Non-pigmented ciliary epithelial cell (primary cell): ENCODE data around the gene NELL1.

ENCODE experiments used
- DNase-seq: peaks from one replicate; pipeline ENCODE4 v3.0.0-alpha.2; 2010; ENCODE audit warnings: low read depth

The NELL1 gene

DNA sequence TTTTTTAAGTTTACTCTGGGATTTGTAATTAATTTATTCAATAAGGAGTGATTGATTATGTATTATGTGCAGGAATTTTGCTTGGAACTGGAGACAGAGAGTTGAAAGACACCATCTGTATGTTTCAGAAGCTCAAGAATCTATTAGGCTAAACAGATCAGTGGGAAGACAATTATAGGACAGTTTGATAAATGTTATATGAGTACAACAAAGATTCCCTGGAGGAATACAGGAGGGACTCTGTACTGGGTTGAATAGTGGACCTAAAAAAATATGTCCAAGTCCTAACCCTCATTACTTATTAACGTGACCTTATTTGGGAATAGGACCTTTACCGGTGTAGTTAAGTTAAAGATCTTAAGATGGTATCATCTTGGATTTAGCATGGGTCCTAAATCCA, 681.2 kb downstream of the NELL1 start:
- no peak for DNase-seq

DNA sequence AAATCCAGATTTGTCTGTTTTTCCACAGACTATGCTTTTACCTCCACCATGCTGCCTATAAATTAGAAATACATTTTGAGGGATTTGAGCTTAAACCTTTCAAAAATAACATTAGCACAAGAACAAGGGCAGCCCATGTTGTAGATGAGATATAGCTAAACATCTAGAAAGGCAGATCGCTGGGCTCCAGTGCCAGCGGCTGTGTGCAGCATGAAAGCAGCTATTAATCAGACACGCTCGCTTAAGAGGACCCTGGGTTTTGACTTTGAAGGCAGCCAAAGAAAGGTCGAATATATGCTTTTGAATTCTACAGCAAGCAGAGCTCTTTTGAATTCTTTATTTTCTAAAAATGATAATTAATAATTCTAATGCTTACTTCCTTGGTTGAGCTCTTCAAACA, 684.0 kb downstream of the NELL1 start:
- no peak for DNase-seq

DNA sequence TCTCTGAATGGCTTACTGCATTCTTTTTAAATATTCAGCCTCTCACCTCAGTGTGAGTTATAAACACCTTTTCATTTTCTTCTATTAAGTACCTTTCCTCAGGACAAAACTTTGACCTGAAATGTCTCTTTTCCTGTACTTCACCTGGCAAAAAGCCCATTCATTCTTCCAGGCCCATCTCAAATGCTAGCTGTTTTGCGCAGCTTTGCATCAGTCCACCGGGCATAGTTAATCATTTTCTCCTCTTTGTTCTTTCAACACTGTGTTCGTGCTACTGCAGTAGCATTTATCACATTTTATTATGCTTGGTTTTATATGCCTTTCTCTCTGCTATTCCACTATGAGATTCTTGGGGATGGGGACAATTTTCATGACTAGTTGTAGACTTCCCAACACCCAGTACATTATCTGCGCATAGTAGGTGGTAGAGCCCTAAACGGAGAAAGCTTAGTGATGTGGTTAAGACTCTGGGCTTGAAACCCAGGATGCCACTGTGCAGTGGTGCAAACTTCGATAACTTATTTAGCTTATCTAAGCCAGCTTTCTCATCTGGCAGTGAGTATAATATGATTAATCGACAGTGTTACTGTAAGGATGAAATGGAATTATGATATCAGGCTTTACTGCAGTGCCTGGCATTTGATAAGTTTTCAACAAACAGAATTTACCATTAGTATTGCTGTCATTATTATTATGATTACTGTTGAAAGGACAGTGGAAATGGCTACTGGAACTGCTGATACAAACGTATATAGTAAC, 695.7 kb downstream of the NELL1 start:
- DNase-seq, result no peak

DNA sequence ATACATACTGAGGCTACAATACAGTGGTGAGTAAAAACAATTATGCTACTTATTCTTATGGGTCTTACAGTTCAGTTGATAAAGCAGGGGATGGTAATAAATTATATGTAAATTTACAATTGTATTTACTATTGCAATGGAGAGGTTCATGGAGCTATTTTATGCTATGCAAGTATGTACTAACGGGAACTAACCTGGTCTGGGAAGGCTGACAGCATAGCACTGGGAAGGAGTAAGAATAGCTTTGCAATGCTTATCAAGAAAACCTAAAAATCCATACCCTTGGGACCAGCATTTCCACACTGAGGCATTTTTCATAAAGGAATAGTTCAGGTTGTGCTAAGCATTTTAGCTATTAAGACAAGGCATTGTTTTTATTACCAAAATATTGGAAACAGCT, 700.6 kb downstream of the NELL1 start:
- DNase-seq, result no peak

DNA sequence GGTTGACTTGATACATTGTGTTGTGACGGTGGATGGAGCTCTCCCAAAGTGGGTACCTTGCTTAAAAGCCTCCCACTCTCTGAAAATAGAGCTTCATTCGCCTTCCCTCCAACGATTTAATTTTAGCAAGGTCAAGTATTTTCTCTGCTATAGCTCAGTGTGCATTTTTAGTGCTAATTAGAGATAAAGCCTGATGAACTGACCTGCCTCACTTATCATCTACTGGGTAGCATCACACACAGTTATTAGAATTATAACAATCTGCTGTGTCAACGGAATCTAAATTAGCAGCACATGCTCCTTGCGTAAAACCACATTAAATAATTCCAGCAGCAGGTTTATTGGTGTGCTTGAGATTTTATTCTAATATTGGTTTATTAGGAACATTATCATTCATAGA, 701.7 kb downstream of the NELL1 start:
- no peak for DNase-seq

DNA sequence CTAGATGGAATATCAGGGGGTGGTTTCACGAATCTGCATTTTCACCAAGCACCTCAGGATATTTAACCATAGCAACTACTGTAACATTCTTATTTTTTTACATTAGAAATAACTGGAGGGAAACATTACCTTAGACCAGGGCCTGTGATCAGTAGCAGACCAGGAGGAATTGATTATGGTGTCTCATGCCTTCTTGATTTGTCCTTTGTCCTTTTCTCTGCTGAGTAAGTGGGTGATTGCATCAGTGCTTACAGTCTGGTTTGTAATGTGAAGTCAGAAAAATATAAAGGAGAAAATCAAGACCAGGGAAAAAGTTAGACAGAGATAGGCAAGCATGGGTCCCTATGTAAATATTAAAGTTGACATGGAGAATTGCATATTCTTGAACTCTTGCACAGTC, 703.3 kb downstream of the NELL1 start:
- DNase-seq, result no peak

DNA sequence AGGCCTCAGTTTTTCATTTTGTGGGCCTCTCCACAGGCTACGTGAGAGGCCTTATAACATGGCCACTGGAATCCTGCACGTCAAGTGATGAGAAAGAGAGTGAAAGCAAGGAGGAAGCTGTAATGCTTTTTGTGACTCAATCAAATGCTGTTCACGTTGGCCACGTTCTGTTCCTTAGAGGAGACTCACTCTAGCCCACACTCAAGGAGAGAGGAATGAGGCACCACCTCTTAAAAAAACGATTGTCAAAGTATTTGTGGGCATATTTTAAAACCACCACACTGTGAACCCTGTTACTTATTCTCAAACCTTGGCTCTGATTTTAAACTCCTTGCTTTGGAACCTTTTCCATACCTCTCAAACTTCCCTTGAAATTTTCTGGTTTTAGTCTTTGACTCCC, 705.0 kb downstream of the NELL1 start:
- no peak for DNase-seq

DNA sequence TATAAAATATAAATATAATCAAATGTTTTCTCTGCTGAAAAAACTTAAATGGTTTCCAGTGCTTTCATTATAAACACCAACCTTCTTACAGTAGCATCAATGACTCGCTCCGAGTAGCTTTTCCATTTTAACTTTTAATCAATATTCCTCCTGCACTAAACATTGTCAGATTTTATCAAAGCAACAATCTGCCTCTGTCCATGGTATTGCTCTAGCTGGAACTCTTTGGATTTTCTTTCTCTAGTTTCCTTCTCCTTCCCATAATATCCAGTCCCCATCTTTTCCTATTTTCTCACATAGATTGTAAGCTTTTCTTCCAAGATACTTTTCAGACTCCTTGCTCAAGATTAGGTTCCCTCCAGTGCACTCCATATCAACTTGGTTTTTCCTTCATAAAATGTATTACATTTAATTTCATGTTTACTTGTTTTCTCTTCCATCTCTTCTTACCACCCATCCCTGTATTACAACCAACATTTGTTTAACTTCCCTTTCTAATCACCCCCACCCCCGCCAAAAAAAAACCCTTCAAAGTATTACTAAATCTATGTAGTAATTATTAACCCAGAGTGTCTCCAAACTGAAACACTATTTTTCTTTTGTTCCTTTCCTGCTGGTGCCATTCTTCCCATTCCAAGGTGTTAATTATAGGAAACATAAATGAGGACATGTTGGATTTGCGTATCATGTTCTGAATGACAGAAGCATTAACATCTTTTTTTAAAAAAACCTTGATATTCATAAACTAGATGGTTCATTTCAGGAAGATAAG, 716.5 kb downstream of the NELL1 start:
- DNase-seq, result no peak

DNA sequence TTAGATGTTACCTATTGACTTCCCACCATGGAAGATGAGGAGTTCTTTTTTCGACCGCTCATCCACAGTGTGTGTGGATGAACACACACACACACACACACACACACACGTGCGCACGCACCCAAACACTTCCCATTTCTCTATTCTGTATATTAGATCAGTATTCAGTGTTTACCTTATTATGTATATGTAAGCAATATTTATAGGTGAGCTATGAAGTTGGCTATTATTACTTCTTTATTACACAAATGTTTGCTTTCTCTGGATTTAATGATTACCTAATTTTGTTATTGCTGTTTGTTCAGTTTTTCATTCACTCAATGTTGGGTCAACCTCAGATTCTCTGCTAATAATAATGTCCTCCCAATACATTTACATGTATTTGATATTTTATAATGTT, 721.0 kb downstream of the NELL1 start:
- no peak for DNase-seq

DNA sequence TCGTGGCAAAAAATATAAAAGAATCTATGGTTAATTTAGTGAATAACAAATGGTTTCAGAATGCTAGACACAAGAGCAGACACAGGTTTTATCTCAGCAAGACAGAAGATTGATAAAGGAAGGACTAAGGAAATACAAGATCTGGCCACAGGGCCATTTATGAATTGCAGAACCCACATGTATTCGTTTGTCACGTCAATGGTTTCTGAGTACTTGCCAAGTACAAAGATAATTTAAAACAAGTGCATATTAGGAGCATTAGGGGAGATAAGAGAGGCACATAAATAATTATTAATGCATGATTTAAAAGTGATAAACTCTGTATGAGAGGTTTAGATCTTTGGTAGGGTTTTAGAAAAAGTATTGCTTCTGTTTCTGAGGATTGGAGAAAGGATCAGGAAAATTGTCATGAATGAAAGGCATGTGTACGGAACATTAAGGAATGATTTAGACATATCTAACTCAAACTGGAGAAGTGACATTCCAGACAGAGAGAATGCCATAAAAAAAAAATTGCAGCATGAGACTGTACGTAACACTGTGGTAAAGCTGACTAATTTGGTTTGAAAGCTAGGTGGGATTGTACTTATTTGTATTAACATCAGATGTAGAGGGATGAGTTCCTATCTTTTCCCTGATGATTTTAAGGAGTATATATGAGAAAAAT, 727.1 kb downstream of the NELL1 start:
- DNase-seq, result no peak

DNA sequence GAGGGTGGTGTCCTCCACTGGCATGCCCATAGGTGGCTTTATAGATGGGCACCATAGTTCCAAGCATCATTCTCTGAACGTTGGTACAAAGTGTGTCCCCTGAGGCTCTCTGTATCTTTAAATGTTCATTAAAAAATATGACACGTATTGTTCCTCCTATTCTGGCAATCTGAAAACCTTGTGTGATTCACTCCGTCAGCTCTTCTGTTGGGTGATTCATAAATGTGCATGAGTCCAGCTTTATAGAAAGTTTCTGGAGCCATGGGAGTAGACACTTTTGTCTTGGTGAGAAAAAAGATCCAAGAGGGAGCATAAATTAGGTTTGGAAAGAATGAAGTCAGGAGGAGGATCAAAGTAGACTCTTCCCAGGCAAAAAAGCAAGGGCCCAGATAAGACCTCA, 728.8 kb downstream of the NELL1 start:
- no peak for DNase-seq

DNA sequence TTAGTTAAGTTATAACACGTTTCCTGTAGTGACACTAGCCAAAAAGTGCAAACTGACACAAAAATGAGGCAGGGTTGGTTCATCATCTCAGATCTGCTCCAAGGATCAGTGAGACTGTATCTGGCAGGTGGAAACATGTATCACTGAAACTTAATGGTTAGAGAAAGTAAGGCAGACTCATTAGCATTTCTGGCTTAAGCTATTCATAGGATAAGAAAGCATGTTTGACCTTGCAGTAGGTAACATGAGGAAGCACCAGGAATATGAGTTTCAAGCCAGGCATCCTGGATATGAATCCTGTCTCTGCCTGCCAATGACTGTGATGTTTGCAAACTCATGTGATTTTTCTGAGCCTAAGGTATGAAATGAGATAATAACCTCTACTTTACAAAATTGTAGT, 732.1 kb downstream of the NELL1 start:
- no peak for DNase-seq

DNA sequence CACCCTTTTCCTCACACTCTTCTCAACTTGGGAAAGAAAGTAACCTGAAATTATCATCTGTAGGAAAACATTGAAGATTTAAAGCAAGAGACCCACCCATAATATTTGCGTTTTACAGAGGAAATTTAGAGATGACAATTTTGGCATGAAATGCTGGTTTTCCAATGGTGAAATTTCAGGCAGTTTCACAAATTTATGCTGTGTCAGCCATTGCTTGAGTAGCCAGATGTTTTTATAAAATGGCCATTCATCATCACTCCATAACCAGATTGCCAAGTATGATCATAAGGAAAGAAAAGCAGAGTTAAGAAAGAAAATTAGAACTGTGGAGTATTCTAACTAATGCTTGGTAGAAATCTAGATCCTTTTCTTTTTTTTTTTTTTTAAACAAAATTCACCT, 732.9 kb downstream of the NELL1 start:
- no peak for DNase-seq

DNA sequence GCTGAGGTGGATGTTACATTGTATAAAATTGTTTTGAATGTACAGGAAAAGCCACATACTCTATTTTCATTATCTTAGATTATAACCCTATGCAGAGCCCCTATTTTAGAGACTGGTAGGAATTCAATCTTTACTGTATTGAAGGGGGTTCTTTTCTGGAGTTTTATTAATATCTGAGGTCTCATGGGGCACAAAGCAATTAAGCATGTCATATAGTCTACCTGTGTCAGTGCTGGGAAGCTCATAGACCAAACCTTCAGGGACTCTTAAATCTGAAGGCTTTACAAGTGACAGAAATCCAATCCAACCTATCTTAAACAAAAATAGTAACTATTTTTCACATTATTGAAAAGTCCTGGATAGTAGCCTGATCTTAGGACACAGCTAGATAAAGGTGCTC, 733.7 kb downstream of the NELL1 start:
- no peak for DNase-seq

DNA sequence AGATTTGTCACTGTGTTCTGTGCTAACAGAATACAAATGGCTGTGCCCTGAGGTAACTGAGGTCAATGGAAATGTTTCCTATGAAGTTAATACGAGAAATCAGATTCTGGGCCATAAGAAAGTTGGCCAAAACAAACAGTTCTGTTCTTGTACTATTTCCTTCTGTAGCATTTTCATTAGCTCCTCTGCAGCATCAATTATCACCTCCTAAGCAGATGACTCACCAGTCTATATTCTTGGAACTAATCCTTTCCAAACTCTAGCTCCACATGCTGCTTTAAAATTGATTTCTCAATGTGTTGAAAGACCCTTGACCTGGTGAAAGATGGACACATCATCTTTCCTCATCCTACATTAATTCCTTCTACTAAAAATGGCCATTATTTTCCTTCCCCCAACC, 736.0 kb downstream of the NELL1 start:
- no peak for DNase-seq

DNA sequence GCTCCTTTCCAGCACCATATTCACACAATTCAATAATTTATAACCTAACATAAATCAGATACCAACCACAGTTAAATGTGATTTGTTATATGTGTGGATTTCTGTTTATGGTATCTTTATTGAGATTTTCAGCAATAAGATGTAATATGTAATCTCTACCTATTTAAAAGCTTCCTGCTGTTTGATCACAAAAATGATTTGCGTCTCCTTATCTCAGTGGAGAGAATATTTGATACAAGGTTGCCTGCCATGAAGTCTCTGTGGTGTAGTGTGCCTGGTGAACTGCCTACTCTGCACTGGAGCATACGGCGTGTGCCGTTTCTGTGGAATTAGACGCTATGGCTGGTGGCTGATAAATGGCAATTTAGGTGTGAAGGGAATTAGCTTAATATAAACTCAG, 741.1 kb downstream of the NELL1 start:
- no peak for DNase-seq

DNA sequence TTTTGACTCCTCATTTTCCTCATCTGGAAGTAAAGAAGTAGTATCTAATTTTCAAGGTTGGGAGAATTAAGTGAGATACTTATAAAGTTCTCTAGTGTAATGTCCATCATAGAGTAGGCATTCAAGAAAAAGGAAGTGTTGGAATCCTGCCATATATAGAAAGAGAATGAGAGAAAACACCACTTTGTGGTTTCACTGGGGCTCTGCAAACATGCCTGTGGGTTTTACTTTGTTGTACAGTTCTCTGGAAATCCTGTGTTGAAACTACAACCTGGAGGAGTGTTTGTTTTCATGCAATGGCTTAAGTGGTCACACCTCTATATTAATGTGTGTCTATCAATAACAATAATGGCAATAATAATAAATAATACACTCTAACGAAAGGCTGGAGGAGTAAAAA, 741.7 kb downstream of the NELL1 start:
- DNase-seq, result no peak

DNA sequence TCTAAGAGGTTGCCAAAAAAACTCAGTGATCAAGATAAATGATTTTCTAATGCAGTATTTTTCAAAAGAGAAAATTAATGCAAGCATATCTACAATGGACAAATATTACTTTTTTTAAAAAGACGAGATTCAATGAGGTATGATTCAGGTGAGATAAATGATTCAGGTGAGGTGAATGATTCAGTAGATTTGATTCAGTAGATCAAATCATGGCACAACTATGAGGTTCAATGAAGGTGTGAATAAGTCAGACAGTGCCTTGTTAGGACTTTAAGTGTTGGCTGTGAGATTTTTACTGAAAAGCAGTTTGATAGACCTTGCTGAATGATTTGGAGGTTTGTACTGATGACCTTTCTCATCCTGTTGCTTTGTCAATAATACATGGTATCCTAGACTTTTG, 742.2 kb downstream of the NELL1 start:
- DNase-seq, result no peak

DNA sequence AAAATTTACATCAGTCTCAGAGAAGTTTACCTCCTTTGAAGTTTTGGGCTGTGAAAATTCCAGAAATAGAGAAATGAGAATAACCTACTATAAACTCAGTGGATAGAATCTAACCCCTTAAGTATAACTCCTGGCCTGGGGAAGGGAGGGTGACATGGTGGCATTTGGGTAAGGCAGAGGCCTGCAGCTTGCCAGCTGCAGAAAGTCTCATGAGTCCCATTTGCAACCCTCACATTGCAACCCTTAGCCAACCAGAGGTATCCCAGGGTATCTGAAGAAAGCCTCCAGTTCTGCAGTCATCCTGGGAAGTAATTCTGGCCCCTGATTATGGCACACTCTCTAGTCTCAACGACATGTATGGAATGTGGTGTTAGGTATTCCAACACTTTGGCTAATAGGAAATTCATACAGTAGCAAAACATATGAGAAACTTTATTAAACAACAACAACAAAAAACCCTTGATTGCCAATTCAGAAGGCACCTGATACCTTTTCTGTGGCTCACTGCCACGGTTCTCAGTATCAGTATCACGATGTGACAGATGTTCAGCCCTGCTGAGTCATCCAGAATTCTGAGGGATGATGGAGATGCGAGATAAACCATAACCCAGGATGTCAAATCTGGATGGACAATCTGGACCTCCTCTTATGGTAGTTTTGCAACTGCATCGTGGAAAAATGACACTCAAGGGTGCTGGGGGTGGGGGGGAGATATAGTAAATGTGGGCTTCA, 743.4 kb downstream of the NELL1 start:
- DNase-seq, result no peak

DNA sequence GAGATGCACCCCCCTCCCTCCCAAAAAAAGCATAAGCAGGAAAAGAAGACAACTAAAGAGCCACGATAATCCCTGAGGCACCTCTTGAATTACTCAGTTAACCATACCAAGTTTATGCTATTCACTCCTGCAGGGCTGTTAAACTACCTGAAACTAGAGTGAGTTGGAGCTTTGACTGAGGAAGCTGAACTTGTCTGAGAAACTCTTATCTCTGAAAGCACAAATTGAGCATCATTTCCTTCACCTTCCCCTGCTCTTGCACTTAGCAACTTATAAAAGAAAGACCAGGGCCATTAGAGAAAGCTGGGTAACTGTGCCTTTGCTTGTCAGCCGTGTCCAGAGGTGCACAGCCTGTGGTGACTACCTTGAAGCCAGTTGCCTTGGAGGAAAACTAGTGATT, 745.6 kb downstream of the NELL1 start:
- no peak for DNase-seq

DNA sequence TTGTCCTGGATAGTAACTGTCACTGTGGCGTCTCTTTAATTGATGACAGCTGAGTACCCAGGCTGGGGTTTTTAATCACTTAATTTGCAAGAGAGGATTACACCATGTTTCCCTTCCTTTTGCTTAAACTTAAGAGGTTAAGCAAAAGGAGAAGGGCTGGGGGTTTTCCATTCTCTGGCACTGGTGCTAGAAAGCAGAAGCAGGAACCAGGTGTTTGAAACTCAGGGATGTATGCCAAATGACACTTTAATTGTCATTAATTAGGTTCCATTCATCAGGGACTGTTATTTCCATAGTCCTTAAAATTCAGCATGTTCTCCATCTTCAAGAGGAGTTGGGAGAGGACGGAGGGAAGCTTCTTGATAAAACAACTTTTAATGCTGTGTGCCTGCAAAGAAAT, 746.2 kb downstream of the NELL1 start:
- DNase-seq, result no peak

DNA sequence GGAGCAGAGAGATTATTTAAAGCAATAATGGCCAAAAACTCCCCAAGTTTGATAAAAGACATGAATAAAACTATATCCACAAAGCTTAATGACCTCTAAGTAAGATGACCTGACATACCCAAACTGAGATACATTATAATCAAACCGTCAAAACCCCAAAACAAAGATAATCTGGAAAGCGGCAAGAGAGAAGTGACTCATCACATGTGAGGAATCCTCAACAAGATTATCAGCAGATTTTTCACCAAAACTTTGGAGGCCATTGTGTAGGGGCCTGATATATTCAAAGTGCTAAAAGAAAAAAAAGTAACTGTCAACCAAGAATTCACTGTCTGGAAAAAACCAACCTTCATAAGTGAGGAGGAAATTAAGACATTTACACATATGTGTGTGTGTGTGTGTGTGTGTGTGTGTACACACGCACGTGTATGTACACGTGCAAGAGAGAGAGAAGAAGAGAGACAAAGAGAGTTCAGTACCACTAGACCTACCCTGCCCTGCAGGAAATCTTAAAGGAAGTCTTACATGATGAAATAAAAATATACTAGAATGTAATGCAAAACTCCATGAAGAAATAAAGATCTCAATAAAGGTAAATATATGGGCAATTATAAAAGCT, 752.4 kb downstream of the NELL1 start:
- no peak for DNase-seq
